Right lobe of liver (tissue), 4 donors: ENCODE measurements around the gene MAGEA8.
"Not testable (repeated sequence)": the region's sequence is repeated elsewhere in the genome, so short reads cannot be mapped to it uniquely, and the experiment has no call there.

Experiments
- CTCF ChIP-seq, 4 donors: fragments of 200-600 bp in 3 of 4; fragments of 450-650 bp in 1 of 4; IDR thresholded peaks; one replicate each; pipeline versions ENCODE4 v1.5.1 to v1.8.0; 2016 to 2022; ENCODE audit warnings: antibody characterized with exemption in 4 of 4, mild to moderate bottlenecking in 2 of 4
- POLR2A ChIP-seq: fragments of 450-650 bp; IDR thresholded peaks from one replicate; pipeline ENCODE4 v1.6.1; 2017; ENCODE audit warnings: antibody characterized with exemption, mild to moderate bottlenecking
- donor health status: DM: no; HTN: no; CAD: no.
- donor health status: DM: no; HTN: no; CAD: no.
- donor health status: DM: no; HTN: yes; CAD: no.

- not testable (repeated sequence) for TF ChIP-seq CTCF (IDR thresholded peaks at IDR 0.05); POLR2A
Observed at GRCh38 chrX:149836728-149837127, 44.3 kb upstream of the MAGEA8 start.
